MG63 (cell line): ENCODE results near the gene PIK3R2. TPM values are rescaled to one million over a fixed set of nuclear protein-coding genes. Genes with fewer than 3 reads are reported as not detected.

Experiments
- DNase-seq: peaks from one replicate; pipeline ENCODE4 v3.0.0-alpha.2; 2020
- H3K27me3 ChIP-seq: fragments of 250-450 bp; sonication (Bioruptor Pico); 2 replicates; pipeline ENCODE4 v1.5.1; 2020; ENCODE audit warnings: mild to moderate bottlenecking, moderate library complexity
- H3K36me3 ChIP-seq: fragments of 250-450 bp; sonication (Bioruptor Pico); 2 replicates; pipeline ENCODE4 v1.5.1; 2020; ENCODE audit warnings: mild to moderate bottlenecking, moderate library complexity
- H3K4me3 ChIP-seq: fragments of 250-450 bp; sonication (Bioruptor Pico); 2 replicates; pipeline ENCODE4 v1.5.1; 2020; ENCODE audit warnings: mild to moderate bottlenecking, moderate library complexity
- H3K9me3 ChIP-seq: fragments of 250-450 bp; sonication (Bioruptor Pico); 2 replicates; pipeline ENCODE4 v1.5.1; 2020; ENCODE audit warnings: mild to moderate bottlenecking, moderate library complexity
- total RNA-seq: library from RNA; depleted of rRNA; stranded (reverse); fragments of >200 nt; shearing (Covaris generic); gene quantifications from 2 replicates; pipeline ENCODE4 v1.2.3, GENCODE V29; 2014; ENCODE audit warnings: low replicate concordance

The PIK3R2 gene
- total RNA-seq, 1 experiment from 2014 or later = 4.2 TPM

GRCh38 chr19:18120127-18120526 lies 32.8 kb upstream of the PIK3R2 start:
- no peak for DNase-seq
- H3K9me3 ChIP-seq = no peaks in the 10 kb centered on the region
- no peaks in the 10 kb centered on the region for H3K27me3 ChIP-seq
- peaks cover 6% of the 10 kb centered on the region; the same call in 1 of the 2 replicates for H3K36me3 ChIP-seq
- no peak overlapping the region for H3K4me3 ChIP-seq

- no peak overlapping the region for H3K4me3 ChIP-seq
- no peak for DNase-seq
- H3K9me3 ChIP-seq = no peaks in the 10 kb centered on the region
- no peaks in the 10 kb centered on the region for H3K27me3 ChIP-seq
- H3K36me3 ChIP-seq = peaks cover 6% of the 10 kb centered on the region; the same call in 1 of the 2 replicates
Measured at GRCh38 chr19:18121166-18121565, 31.8 kb upstream of the PIK3R2 start.

GRCh38 chr19:18122424-18122823 lies 30.5 kb upstream of the PIK3R2 start:
- DNase-seq = no peak
- Histone ChIP-seq H3K4me3 (no peak overlapping the region), H3K9me3 (no peaks in the 10 kb centered on the region), H3K27me3 (no peaks in the 10 kb centered on the region), H3K36me3 (peaks cover 6% of the 10 kb centered on the region; the same call in 1 of the 2 replicates)

GRCh38 chr19:18122860-18123795 lies 29.8 kb upstream of the PIK3R2 start:
- peaks cover 6% of the 10 kb centered on the region; the same call in 1 of the 2 replicates for H3K36me3 ChIP-seq
- H3K27me3 ChIP-seq = no peaks in the 10 kb centered on the region
- H3K4me3 ChIP-seq = no peak overlapping the region
- no peaks in the 10 kb centered on the region for H3K9me3 ChIP-seq
- DNase-seq = no peak

- Histone ChIP-seq H3K4me3 (no peak overlapping the region), H3K9me3 (no peaks in the 10 kb centered on the region), H3K36me3 (peaks cover 6% of the 10 kb centered on the region; the same call in 1 of the 2 replicates), H3K27me3 (no peaks in the 10 kb centered on the region)
- DNase-seq = no peak
Measured at GRCh38 chr19:18123819-18124218, 29.1 kb upstream of the PIK3R2 start.

GRCh38 chr19:18126097-18126496 lies 26.9 kb upstream of the PIK3R2 start:
- Histone ChIP-seq H3K36me3 (peaks cover 6% of the 10 kb centered on the region; the same call in 1 of the 2 replicates), H3K9me3 (no peaks in the 10 kb centered on the region), H3K27me3 (no peaks in the 10 kb centered on the region), H3K4me3 (no peak overlapping the region)
- no peak for DNase-seq

- Histone ChIP-seq H3K36me3 (peaks cover 4% of the 10 kb centered on the region), H3K27me3 (no peaks in the 10 kb centered on the region), H3K9me3 (no peaks in the 10 kb centered on the region), H3K4me3 (no peak overlapping the region)
- DNase-seq = no peak
Measured at GRCh38 chr19:18128044-18128443, 24.9 kb upstream of the PIK3R2 start.

- DNase-seq = no peak
- H3K27me3 ChIP-seq = no peaks in the 10 kb centered on the region
- H3K4me3 ChIP-seq = no peak overlapping the region
- H3K9me3 ChIP-seq = no peaks in the 10 kb centered on the region
- peaks cover 4% of the 10 kb centered on the region for H3K36me3 ChIP-seq
Measured at GRCh38 chr19:18128805-18129204, 24.2 kb upstream of the PIK3R2 start.

GRCh38 chr19:18130523-18131242 lies 22.3 kb upstream of the PIK3R2 start:
- H3K27me3 ChIP-seq = no peaks in the 10 kb centered on the region
- no peaks in the 10 kb centered on the region for H3K9me3 ChIP-seq
- no peaks in the 10 kb centered on the region; the same call in none of the 2 replicates for H3K36me3 ChIP-seq
- DNase-seq = no peak
- H3K4me3 ChIP-seq = no peak overlapping the region

- Histone ChIP-seq H3K9me3 (no peaks in the 10 kb centered on the region), H3K4me3 (no peak overlapping the region), H3K36me3 (no peaks in the 10 kb centered on the region; the same call in none of the 2 replicates), H3K27me3 (no peaks in the 10 kb centered on the region)
- DNase-seq = no peak
Measured at GRCh38 chr19:18131841-18132596, 20.9 kb upstream of the PIK3R2 start.

GRCh38 chr19:18135712-18136584 lies 17.0 kb upstream of the PIK3R2 start:
- Histone ChIP-seq H3K36me3 (peaks cover 5% of the 10 kb centered on the region), H3K27me3 (no peaks in the 10 kb centered on the region), H3K9me3 (no peaks in the 10 kb centered on the region), H3K4me3 (no peak overlapping the region)
- no peak for DNase-seq

- H3K27me3 ChIP-seq = no peaks in the 10 kb centered on the region
- peaks cover 9% of the 10 kb centered on the region for H3K36me3 ChIP-seq
- H3K9me3 ChIP-seq = no peaks in the 10 kb centered on the region
- DNase-seq = no peak
- no peak overlapping the region for H3K4me3 ChIP-seq
Measured at GRCh38 chr19:18137242-18137641, 15.7 kb upstream of the PIK3R2 start.

- Histone ChIP-seq H3K4me3 (no peak overlapping the region), H3K36me3 (peaks cover 9% of the 10 kb centered on the region), H3K9me3 (no peaks in the 10 kb centered on the region), H3K27me3 (no peaks in the 10 kb centered on the region)
- DNase-seq = no peak
Measured at GRCh38 chr19:18137657-18138339, 15.2 kb upstream of the PIK3R2 start.

GRCh38 chr19:18140473-18140872 lies 12.5 kb upstream of the PIK3R2 start:
- Histone ChIP-seq H3K36me3 (peaks cover 21% of the 10 kb centered on the region), H3K9me3 (no peaks in the 10 kb centered on the region), H3K4me3 (no peak overlapping the region), H3K27me3 (no peaks in the 10 kb centered on the region)
- no peak for DNase-seq

GRCh38 chr19:18141031-18141430 lies 11.9 kb upstream of the PIK3R2 start:
- H3K36me3 ChIP-seq = peaks cover 21% of the 10 kb centered on the region
- DNase-seq = no peak
- H3K9me3 ChIP-seq = no peaks in the 10 kb centered on the region
- H3K4me3 ChIP-seq = no peak overlapping the region
- H3K27me3 ChIP-seq = no peaks in the 10 kb centered on the region
